DND-41 (cell line): ENCODE data around the gene RTP1.

ENCODE experiments used
- CTCF ChIP-seq: IDR thresholded peaks from 2 replicates; pipeline ENCODE4 v1.5.1; 2012; ENCODE audit warnings: borderline replicate concordance, low read length, moderate library complexity, mild to moderate bottlenecking; ENCODE audit not compliant: poor library complexity, severe bottlenecking; ENCODE audit errors: extremely low read depth
- EZH2 ChIP-seq: IDR thresholded peaks from 3 replicates; pipeline ENCODE4 v1.6.1; 2012; ENCODE audit warnings: borderline replicate concordance, low read depth, mild to moderate bottlenecking, moderate library complexity, low read length, inconsistent platforms; ENCODE audit not compliant: severe bottlenecking

GRCh38 chr3:187212196-187212545 is 14.9 kb downstream of the RTP1 start:
- TF ChIP-seq CTCF (no peak), EZH2 (no peak)
